NCI-H446 treated with DMSO at 0.1 percent for 48 hours (cell line): ENCODE results near the gene DNAH14.

Experiments
- DNase-seq: peaks from one replicate; lab custom pipeline; 2025; lab: John Stamatoyannopoulos, UW

Gene DNAH14

DNA sequence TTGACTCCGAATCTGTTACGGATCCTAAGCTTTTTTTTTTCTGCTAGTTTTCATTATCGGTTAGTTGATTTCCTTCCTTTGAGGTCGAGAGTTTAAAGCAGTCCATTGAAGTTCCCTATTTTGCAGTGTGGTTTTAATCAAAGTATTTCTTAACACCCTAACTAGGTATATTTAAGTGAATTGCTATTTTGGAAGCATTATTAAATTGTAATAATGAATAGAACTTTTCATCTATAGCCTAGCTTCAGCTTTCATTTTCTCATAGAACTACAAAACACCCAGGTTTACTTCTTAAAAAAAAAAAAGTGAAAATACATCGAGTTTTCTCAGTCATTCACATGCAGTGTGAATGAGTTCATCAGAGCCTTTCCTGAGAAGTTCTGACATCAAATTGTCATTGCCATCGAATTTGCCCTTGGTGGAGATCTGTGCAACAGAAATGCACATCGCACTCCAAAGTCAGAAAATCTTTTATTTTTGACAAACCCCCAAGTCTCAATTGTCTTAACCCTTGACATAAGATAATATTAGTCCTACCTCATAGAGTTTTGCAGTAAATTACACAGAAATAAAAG is 499.5 kb downstream of the DNAH14 start:
- no peak for DNase-seq

DNA sequence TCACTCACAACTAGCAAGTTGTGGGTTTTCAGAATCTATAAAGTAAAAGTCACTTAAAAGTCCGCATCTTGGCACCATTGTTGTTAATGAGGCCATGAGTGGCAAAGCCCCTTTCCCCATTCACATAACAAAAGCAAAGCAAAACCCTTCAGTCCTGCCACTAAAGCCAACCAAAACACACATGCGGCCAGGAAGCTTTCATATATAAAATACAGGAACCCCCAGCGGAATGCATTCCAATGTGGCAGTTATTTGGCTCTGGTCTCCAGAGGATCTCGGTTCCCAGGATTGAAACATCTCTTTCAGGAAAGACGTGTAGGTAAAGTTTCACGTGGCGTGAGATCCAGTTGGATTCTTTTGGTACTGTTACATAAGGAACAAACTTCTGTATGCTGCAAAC is 500.8 kb downstream of the DNAH14 start:
- DNase-seq: no peak

DNA sequence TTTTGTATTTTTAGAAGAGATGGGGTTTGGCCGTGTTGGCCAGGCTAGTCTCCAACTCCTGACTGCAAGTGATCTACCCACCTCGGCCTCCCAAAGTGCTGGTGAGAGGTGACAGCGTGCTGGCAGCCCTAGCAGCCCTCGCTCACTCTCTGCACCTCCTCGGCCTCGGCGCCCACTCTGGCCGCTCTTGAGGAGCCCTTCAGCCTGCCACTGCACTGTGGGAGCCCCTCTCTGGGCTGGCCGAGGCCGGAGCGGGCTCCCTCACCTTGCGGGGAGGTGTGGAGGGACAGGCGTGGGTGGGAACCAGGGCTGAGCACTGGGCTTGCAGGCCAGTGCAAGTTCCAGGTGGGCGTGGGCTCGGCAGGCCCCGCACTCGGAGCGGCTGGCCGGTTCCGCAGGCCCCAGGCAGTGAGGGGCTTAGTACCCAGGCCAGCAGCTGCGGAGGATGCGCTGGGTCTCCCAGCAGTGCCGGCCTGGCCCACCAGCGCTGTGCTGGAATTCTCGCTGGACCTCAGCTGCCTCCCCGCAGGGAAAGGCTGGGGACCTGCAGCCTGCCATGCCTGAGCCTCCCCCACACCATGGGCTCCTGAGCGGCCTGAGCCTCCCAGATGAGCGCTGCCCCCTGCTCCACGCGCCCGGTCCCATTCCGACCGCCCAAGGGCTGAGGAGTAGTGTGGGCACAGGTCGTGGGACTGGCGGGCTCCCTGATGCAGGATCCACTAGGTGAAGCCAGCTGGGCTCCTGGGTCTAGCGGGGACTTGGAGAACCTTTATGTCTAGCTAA is 501.8 kb downstream of the DNAH14 start:
- DNase-seq: no peak

DNA sequence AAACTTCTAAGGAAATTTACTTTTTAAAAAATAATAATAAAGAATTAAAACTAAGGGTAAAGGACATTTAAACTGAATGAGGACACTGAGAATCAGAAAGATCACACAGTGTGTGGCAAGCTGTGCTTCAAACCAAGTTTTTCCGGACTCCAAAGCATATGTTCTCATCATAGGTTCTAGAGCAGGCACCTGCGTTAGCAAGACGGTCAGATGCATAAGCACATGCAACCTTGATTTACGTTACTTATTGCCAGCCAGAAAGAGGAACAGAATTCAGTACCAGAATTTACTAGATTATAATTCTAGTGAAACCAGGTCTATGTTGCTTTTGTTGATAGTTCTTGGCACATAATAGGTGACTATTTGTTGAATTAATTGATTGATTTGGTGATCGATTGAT is 504.6 kb downstream of the DNAH14 start:
- no peak for DNase-seq

DNA sequence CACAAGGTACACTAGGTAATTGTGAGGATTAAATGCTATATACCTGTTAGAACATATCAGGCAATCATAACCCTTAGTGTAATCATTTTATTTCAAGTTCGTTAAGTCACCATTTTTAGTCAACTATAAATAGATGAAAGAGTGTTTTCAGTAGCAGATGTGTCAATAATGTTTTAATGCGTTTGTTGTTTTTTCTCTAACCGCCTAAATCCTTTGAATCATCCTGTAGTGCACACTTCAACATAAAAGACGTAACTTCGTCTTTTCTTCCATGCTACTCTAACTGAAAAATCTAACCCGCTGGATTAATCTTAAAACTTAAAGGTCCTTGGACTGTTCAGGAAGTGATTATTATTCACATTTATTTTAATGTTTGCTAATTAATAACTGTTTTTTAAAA is 505.6 kb downstream of the DNAH14 start:
- no peak for DNase-seq

DNA sequence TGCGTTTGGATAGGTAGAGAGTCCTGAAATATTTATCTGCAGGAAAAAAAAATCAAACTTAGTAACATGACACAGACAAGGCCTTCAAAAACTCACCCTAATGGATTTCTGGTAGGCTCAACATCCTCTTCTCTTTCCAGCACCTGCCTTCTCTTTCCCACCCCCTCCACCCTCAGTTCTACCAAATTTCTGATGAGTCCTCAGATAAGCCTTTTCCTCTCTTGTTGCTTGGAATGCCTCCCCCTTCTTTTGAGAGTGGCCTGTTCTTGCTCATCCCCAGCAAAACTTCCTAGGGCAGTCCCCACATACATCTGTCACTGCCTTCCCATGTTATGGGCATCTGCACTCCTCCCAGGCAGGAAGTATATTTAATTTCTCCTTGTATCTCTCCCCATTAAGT is 506.0 kb downstream of the DNAH14 start:
- no peak for DNase-seq

DNA sequence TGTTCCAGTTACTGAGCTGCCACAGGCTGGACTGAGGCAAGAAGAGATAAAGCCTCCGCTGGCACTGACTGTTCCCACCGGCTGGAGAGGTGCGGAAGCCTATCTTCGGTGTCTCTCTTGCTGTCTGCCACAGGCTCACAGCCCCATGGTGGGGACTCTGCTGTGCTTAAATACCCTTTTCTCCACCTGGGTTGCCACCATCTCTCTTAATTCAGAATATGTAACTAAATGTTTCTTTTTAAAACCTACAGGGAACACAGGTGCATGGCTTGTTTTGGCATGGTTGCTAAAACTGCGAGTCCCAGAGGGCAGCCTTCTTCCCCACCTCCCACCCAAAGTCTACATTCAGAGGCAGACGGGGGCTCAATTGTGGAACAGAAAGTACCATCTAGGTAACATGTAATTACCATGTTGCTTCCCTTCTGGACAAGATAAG is 506.5 kb downstream of the DNAH14 start:
- no peak for DNase-seq

DNA sequence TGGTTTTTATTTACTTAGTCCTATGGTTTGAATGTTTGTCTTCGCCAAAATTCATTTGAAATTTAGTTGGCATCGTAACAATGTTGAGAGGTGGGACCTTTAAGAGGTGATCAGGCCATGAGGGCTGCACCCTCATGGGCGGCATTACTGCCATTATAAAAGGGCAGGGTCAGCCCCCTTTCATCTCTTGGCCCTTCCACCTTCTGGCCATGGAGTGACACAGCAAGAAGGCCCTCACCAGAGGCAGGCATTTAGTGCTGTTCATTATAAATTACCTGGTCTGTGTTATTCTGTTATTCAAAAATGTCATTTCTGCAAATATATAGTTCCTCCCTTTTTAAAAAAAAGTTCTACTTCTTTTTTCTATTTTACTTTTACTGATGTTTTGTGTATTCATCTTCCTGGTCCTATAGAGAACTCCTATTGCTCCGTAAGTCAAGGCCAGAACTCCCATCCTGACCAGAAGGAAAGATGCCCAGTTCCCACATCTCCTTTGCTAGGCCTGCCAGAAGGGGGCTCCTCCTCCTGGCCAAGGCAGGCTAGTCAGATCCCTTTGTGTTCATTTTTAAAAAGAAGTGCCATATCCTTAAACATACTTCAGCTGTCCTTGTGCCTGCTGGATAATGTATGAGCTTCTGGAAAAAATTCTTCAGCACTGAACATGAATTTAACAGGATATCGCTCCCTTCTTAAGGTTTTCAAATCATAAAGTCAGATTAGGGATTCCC is 508.4 kb downstream of the DNAH14 start:
- no peak for DNase-seq

DNA sequence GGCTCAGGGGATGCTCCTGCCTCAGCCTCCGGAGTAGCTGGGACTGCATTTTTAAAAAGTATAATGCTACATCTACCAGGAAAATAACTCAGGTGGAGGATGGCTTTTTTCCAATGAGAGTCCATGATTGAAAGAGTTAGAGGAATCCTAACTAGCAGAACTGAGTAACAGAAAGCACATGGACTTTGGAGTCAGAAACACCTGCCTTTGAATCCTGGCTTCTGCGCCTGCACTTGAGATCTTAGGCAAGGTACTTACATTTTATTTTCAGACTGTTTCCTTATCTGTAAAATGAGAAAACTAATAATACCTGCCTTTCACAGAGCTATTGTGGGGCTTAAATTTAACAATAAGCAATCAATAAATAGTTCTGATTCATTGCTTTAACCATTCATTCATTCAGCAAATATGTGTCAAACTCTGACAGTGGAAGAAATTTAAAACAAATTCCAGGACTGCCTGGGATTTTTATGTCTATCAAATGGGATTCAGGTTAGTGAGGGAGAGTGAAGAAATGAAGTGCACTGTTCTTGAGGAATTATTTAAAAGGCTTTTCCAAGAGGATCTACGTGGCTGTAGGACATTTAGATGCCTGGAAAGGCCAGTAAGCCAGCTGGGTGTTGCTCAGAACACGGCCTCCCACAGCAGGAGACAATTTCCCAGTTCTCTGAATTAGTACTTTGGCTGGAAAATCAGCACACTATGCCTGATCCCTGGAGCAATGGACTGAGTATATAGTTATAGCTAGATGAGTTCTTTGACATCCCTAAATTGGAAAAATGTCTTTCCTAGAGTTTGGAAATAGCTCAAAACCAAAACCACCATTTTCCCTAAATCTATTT is 511.1 kb downstream of the DNAH14 start:
- no peak for DNase-seq

DNA sequence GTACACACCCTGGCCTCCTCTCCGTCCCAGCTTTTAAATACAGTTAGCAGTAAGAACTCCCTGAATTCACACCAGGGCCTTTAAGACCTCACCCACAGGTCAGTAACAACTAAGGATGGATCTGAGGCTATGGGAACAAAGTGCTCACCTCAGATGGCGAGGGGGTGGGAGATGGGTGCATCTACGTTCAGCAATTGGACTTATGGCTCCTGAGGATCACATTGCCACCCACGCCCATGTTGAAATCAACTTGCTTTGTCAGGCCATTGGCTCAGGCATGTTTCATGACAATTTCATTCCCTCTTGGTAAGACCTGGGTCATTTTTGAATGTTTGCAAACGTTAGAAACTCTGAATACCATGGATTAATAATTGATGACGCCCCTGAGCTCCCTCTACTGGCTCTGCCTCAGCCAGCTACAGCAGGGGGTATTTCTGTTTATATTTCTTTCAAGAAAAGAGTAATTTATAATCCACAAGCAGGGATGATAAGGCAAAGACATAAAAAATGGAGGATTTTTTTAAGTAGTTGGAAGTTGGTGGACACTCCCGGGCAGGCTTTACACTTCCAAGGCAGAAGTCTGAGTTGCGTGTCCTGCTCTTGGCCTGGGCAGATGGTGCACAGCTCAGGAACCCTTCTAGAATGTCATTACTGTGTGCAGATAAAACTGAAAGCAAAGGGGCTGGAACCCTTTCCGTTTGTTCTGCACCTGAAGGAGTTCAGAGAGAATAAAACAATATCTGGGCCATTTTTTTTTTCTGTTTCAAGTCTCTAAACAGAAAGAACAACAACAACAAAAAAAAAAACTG is 512.0 kb downstream of the DNAH14 start:
- no peak for DNase-seq

DNA sequence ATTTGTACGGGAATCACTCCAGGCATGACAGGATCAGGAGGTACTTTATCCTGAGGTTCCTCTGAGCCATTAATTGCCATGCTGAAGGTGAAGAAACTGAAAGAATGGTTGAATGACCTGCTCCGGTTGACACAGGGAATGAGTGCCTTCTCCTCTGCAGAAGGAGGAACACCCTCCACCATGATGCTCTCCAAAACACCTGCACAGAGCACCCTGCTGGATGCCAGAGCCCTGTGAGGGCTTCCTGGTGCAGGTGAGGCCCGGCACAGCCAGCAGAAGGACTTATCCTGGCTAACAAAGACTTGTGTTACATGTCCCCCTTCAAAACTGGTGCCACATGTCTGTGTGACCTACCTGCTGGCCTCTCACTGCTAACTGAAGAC is 512.6 kb downstream of the DNAH14 start:
- no peak for DNase-seq

DNA sequence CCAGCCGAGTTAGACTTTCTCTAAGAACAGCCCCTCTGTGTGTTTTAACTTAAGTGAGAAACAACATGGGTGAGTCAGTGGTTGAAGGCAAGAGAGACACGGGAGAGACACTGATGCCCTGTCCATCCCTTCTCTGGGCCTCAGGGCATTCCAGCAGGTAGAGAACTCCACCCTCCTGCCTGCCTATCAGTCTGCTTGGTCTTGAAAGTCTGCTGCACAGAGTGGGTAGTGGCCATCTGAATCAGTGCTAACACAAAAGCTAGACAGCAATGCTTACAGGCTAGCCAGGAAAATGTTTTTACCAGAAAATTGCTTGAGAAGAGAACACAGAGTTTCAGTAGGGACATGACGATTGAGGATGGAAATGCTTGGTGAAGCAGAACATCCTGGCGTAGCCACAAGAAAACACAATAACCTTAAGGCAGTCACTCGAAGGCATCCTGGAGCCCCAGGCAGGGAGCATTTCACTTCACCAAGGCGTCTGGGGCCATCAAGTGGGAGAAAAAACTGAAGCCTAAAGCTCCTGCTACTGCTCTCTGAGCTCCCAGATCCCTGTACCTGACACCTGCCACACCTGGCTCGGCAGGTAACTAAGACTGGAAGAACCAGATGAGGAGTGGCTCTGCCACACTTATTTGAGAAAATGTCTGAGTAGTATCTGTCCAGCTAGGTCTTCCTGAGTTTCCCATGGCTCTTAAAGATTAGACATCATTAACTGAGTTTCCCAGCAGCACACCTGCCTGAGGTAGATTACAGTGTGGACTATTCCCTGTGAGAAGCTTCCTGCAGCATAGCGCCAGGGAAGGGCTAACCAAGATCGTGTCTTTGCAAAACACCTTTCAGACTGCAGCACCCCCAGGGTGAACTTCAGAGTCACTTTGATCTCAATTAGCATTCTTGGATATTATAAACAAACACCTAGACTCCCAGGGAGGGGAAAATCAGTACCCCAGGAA is 516.4 kb downstream of the DNAH14 start:
- no peak for DNase-seq

DNA sequence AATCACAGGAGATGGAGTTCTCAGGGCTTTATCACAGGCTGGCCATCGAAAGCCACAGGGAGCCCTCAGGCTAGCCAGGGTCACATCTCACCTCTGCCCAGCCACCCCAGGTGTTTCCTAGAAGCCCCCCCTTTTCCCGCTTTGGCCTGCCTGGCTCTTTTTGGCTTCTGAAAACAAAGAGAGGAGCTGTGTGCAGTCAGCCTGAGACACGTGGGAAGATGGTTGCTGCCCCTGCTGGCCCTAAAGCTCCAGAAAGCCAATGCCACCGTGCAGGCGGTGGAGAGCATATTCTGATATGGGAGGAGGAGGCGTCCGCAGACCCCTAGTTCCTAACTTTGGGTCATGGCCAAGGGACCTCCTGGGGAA is 517.1 kb downstream of the DNAH14 start:
- DNase-seq: no peak

DNA sequence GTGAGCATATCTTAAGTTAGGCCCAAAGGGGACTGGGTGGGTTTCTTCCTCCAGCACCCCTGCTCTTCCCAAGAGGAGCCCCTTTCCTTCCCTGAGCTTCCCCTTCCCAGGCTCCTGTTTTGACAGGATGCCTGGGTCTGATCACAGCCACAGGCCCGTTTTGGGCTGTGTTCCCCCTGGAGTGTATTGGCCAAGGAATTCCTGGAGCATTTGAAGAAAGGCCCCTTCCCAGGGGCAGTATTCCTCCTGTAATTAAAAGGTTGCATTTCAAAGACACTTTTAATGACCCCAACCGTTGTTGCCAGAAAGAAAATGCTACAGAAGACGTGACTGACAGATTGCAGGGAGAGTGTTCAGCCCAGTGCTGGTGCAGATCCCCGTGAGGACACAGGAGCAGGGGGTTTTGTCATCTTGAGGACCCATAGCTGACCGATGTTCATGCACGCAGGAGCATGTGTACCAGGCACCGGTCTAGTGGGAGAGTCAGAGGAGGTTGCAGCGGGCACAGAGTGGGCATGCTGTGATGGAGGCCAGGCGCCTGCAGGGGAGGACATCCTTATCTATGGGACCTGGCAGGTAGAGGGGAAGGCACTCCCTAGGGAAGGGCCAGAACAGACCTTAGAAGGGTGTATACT is 517.6 kb downstream of the DNAH14 start:
- DNase-seq: no peak

DNA sequence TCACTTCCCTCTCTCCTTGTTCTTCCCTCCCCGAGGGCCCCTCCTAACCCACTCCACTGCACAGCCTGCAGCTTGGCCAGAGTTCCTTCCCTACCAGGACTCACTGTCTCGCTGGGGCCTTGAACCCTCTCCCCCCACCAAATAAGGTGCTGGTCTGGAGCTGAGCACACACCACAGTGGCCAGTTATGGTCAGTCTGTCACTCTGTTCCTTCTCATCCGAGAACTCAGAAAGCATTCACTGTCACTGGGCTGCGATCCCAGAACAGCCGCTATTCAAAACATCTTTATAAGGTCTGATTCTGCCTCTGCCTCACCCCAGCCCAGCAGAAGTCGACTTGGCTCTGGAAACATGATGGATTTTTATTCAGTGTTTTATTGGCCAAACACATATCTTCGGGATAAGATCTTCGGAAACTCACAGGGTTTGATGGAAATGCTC is 518.2 kb downstream of the DNAH14 start:
- DNase-seq: no peak

DNA sequence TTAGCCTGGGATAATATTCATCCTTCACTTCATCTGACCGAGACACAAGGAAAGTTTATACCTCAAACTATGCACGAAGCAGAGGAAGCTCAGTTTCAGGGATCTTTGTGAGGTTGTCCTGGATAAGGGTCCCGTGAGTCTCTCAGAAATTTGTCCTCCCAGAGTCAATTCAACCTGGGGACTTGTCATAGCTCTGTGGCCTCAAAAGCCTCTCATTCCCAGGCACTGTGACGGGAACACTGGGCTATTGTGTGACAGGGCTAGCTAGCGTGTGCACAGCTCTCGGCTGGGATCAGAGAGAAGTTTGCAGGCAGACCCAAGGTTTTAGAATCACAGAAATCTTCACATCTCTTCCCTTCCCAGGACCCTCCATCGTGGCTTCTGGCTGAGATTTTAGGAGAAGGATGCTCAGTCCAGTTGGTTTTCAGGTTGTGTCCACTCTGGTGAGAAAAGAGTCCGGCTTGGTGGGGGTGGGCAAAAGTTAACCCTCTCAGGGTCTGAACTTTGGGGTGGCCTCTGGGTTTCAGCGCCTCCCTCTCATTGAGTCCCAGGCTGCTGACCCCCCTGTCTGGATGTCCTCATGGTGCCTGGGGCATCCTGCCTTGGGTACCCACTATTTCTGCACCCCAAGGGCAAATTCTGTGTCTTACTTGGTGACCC is 518.8 kb downstream of the DNAH14 start:
- DNase-seq: no peak
